ENCODE data around the gene WNT3A. TPM values are rescaled to one million over a fixed set of nuclear protein-coding genes. Genes with fewer than 3 reads are reported as not detected.

The WNT3A gene, protein sequence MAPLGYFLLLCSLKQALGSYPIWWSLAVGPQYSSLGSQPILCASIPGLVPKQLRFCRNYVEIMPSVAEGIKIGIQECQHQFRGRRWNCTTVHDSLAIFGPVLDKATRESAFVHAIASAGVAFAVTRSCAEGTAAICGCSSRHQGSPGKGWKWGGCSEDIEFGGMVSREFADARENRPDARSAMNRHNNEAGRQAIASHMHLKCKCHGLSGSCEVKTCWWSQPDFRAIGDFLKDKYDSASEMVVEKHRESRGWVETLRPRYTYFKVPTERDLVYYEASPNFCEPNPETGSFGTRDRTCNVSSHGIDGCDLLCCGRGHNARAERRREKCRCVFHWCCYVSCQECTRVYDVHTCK
- total RNA-seq = 1 to 10 TPM in 1 of 2 donors, under 1 TPM in 1; 0.09 to 3.1 TPM
- polyA plus RNA-seq = 1 to 10 TPM; 1.6 to 2.2 TPM
- long read RNA-seq, donor 1 = 0 reads
- long read RNA-seq, donor 2 = 0 reads
- long read RNA-seq, donor 3 = 0 reads
- long read RNA-seq, donor 4 = 0 reads
- long read RNA-seq, donor 5 = 0 reads

DNA sequence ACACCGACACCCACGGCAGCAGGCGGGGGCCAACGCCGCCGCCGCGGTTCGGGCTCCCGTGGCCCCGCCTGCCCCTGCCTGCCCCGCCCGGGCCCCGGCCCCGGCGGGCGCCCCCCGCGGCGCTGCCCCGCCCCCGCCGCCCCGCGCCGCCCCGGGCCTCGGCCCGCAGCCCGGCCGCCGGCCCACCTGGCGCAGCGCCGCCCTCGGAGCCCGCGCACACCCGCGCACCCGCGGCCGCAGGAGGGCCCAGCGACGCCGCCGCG, at the start of gene WNT3A:
TSS of gene WNT3A (plus strand) at position 213 of the 263 bp plus-strand sequence. CDS start 131 bp downstream, outside the sequence.
- TF ChIP-seq, protein P1, sequence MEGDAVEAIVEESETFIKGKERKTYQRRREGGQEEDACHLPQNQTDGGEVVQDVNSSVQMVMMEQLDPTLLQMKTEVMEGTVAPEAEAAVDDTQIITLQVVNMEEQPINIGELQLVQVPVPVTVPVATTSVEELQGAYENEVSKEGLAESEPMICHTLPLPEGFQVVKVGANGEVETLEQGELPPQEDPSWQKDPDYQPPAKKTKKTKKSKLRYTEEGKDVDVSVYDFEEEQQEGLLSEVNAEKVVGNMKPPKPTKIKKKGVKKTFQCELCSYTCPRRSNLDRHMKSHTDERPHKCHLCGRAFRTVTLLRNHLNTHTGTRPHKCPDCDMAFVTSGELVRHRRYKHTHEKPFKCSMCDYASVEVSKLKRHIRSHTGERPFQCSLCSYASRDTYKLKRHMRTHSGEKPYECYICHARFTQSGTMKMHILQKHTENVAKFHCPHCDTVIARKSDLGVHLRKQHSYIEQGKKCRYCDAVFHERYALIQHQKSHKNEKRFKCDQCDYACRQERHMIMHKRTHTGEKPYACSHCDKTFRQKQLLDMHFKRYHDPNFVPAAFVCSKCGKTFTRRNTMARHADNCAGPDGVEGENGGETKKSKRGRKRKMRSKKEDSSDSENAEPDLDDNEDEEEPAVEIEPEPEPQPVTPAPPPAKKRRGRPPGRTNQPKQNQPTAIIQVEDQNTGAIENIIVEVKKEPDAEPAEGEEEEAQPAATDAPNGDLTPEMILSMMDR (IDR thresholded peaks at IDR 0.05; ENCODE audit: control extremely low read depth, extremely low read depth) = no peak
- Histone ChIP-seq H3K4me1 (ENCODE audit: control insufficient read depth in 5 of 5, insufficient read depth in 5 of 5, low read length in 5 of 5) (peaks cover 0 to 4% (median 0%) of the 10 kb centered on the region in 5 donors), H3K9me3 (ENCODE audit: control insufficient read depth in 4 of 4, insufficient read depth in 3 of 4, low read length in 3 of 4) (peaks cover 0 to 2% (median 0%) of the 10 kb centered on the region in 4 donors), H3K9ac (ENCODE audit: insufficient read depth in 1 of 2, low read length in 2 of 2) (no peak within 1 kb of the TSS), H3K27ac (ENCODE audit: low read depth in 1 of 2, low read length in 1 of 2) (no peak within 1 kb of the TSS), H3K4me3 (no peak within 1 kb of the TSS), H3K36me3 (ENCODE audit: control insufficient read depth in 4 of 4, insufficient read depth in 4 of 4, low read length in 4 of 4) (no peaks in the 10 kb centered on the region), H3K27me3 (ENCODE audit: control insufficient read depth in 3 of 3, insufficient read depth in 3 of 3, low read length in 2 of 3) (peaks cover 21 to 79% (median 51%) of the 10 kb centered on the region in 3 donors)
- no peak for DNase-seq
- WGBS, 2 donors = 0 to 2% methylated on average over 15 to 48 of the region's 48 CpGs
- ATAC-seq (ENCODE audit: insufficient read depth, low FRiP score) = no peak

DNA sequence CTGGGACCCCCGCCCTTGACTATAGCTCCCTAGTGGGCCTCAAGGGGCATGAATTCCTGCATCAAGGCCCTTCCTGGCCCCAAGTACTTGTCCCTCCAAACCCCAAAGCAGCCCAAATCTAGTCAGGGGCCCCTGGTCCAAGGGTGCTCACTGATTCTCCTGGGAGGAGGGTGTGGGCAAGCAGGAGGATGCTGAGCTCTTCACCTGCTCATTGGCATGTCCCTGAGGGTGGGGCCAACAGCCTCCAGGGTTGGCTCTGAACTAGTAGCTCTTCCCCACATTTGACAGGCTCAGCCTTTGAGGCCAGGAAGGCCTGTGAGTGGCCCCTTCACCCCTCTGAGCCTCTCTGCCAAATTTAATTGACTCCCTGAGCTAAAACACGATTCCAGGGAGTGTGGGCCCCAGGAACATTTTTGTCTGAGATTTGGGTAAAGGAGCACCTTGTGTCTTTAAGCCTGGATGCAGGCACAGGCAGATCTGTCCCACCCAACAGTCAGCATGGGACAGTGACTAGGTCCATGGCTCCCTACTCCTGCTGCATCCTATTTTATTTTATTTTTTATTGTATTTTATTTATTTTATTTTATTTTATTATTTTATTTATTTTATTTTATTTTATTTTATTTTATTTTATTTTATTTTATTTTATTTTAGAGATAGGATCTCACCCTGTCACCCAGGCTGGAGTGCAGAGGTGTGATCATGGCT, 48.0 kb upstream of the WNT3A start:
- Histone ChIP-seq H3K27me3 (ENCODE audit: control insufficient read depth in 3 of 3, insufficient read depth in 3 of 3, low read length in 2 of 3) (no peaks in the 10 kb centered on the region), H3K27ac (ENCODE audit: low read depth in 1 of 2, low read length in 1 of 2) (no peak overlapping the region), H3K4me3 (no peak overlapping the region), H3K9ac (ENCODE audit: insufficient read depth in 1 of 2, low read length in 2 of 2) (no peak overlapping the region), H3K36me3 (ENCODE audit: control insufficient read depth in 4 of 4, insufficient read depth in 4 of 4, low read length in 4 of 4) (no peaks in the 10 kb centered on the region), H3K9me3 (ENCODE audit: control insufficient read depth in 4 of 4, insufficient read depth in 3 of 4, low read length in 3 of 4) (peaks cover 0 to 4% (median under 1%) of the 10 kb centered on the region in 4 donors), H3K4me1 (ENCODE audit: control insufficient read depth in 5 of 5, insufficient read depth in 5 of 5, low read length in 5 of 5) (peaks cover 0 to 3% (median 0%) of the 10 kb centered on the region in 5 donors)
- TF ChIP-seq, protein P1 (IDR thresholded peaks at IDR 0.05; ENCODE audit: control extremely low read depth, extremely low read depth) = no peak
- WGBS, 2 donors = 61 to 77% methylated on average over 2 of the region's 2 CpGs
- DNase-seq (no peak), ATAC-seq (ENCODE audit: insufficient read depth, low FRiP score) (no peak)

DNA sequence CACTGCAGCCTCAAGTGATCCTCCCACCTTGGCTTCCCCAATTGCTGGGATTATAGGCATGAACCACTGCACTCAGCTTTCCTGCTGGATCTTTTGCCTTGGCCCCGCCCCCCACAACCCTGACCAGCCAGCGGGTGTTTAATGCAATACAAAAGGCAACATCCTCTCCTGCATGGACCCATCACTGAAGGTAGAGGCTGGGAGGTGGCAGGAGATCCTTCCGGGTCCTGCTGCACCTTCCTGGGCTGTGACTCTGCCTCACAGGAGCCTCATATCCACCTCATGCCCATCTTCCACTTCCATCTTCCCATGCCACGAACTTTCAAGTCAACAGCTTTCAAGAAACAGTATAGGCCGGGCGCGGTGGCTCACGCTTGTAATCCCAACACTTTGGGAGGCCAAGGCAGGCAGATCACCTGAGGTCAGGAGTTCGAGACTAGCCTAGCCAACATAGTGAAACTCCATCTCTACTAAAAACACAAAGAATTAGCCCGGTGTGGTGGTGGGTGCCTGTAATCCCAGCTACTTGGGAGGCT, 47.4 kb upstream of the WNT3A start:
- DNase-seq = no peak
- H3K9ac ChIP-seq (ENCODE audit: insufficient read depth in 1 of 2, low read length in 2 of 2) = no peak overlapping the region
- no peaks in the 10 kb centered on the region for H3K4me1 ChIP-seq (ENCODE audit: control insufficient read depth in 5 of 5, insufficient read depth in 5 of 5, low read length in 5 of 5)
- no peak for ATAC-seq (ENCODE audit: insufficient read depth, low FRiP score)
- H3K27me3 ChIP-seq (ENCODE audit: control insufficient read depth in 3 of 3, insufficient read depth in 3 of 3, low read length in 2 of 3) = no peaks in the 10 kb centered on the region
- H3K4me3 ChIP-seq = no peak overlapping the region
- H3K27ac ChIP-seq (ENCODE audit: low read depth in 1 of 2, low read length in 1 of 2) = no peak overlapping the region
- no peaks in the 10 kb centered on the region for H3K36me3 ChIP-seq (ENCODE audit: control insufficient read depth in 4 of 4, insufficient read depth in 4 of 4, low read length in 4 of 4)
- TF ChIP-seq, protein P1 (IDR thresholded peaks at IDR 0.05; ENCODE audit: control extremely low read depth, extremely low read depth) = no peak
- 94 to 95% methylated on average over 10 of the region's 10 CpGs for WGBS, 2 donors
- peaks cover 0 to 4% (median 0%) of the 10 kb centered on the region in 4 donors for H3K9me3 ChIP-seq (ENCODE audit: control insufficient read depth in 4 of 4, insufficient read depth in 3 of 4, low read length in 3 of 4)

All from lung (tissue), 16 donors.